Naive B cell (primary cell): Measurements from ENCODE around the gene OR5K3. TPM values are rescaled to one million over a fixed set of nuclear protein-coding genes. Genes with fewer than 3 reads are reported as not detected.

Experiments used
- ATAC-seq, 2 donors: fragments of 150-1000 bp; cut with Tn5 transposase; 2 replicates each; pipeline ENCODE4 v1.10.0; 2021; ENCODE audit warnings: low read depth in 2 of 2, mild to moderate bottlenecking in 2 of 2, moderate library complexity in 2 of 2
- DNase-seq: peaks from one replicate; pipeline ENCODE4 v3.0.0; 2022
- H3K27ac Mint-ChIP-seq, 6 donors: one replicate each; pipeline ENCODE4 v1.8.0; 2020 to 2022; ENCODE audit warnings: mild to moderate bottlenecking in 6 of 6, mixed read lengths in 6 of 6, moderate library complexity in 5 of 6, inconsistent platforms in 2 of 6
- H3K27me3 Mint-ChIP-seq, 3 donors: one replicate each; pipeline ENCODE4 v1.8.0; 2021 to 2022; ENCODE audit warnings: mixed read lengths in 3 of 3, mild to moderate bottlenecking in 1 of 3
- H3K36me3 Mint-ChIP-seq, 2 donors: one replicate each; pipeline ENCODE4 v1.8.0; 2020 to 2022; ENCODE audit warnings: mixed read lengths in 2 of 2, inconsistent platforms in 1 of 2, mild to moderate bottlenecking in 1 of 2
- H3K4me1 Mint-ChIP-seq, 3 donors: one replicate each; pipeline ENCODE4 v1.8.0; 2020 to 2022; ENCODE audit warnings: mixed read lengths in 3 of 3, inconsistent platforms in 1 of 3, mild to moderate bottlenecking in 1 of 3, moderate library complexity in 1 of 3
- H3K4me3 Mint-ChIP-seq, 8 donors: one replicate each; pipeline ENCODE4 v1.8.0; 2020 to 2022; ENCODE audit warnings: mild to moderate bottlenecking in 8 of 8, mixed read lengths in 8 of 8, moderate library complexity in 8 of 8, inconsistent platforms in 2 of 8
- H3K9me3 Mint-ChIP-seq, 7 donors: one replicate each; pipeline ENCODE4 v1.8.0; 2020 to 2022; ENCODE audit warnings: mixed read lengths in 7 of 7, mild to moderate bottlenecking in 5 of 7, inconsistent platforms in 2 of 7, moderate library complexity in 1 of 7
- polyA plus RNA-seq, 6 donors: library from polyadenylated mRNA; unstranded; fragments of 300-500 nt; fragmentation: Illumina TruSeq; gene quantifications; one replicate each; pipeline ENCODE4 v1.2.3, GENCODE V29; 2021; ENCODE audit warnings: low read depth in 6 of 6

OR5K3 gene, protein sequence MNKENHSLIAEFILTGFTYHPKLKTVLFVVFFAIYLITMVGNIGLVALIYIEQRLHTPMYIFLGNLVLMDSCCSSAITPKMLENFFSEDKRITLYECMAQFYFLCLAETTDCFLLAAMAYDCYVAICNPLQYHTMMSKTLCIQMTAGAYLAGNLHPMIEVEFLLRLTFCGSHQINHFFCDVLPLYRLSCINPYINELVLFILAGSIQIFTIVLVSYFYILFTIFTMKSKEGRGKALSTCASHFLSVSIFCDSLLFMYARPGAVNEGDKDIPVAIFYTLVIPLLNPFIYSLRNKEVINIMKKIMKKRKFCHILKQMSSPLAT
- not detected for polyA plus RNA-seq

DNA sequence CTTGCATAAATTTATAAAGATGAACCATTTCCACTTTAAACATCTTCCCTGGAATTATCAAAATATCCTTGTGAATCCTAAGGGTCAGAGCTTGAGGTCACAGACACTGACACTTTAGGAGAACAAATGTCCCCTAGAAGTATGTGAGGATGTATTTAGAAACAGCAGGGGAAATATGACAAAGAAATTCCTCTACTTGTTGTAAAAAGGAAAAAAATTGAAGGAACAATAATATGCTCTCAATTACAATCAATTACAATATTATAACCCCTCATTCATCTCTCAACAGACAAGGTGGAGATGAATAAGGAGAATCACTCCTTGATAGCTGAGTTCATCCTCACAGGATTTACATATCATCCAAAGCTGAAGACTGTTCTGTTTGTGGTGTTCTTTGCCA lies at the start of gene OR5K3:
TSS of gene OR5K3 (plus strand) at position 301 of the 400 bp plus-strand sequence. CDS start at position 301, 0 bp downstream.
- Mint-ChIP-seq H3K27me3 (no peaks in the 10 kb centered on the region), H3K4me3 (no peak within 1 kb of the TSS), H3K9me3 (peaks cover 0 to 2% (median 0%) of the 10 kb centered on the region in 7 donors)

DNA sequence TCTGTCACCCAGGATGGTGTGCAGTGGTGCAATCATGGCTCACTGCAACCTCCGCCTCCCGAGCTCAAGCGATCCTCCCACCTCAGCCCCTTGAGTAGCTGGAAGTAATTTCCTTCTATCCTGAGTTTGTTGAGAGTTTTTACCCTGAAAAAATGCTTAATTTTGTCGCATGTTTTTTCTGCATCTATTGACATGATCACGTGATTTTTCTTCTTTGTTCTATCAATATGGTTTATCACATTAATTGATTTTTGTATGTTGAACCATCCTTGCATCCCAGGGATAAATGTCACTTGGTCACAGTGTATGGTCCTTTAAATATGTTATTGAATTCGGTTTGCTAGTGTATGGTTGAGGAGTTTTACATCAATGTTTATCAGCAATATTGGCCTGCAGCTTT lies 48.7 kb upstream of the OR5K3 start:
- DNase-seq (no peak), ATAC-seq (no peak)
- Mint-ChIP-seq H3K36me3 (no peaks in the 10 kb centered on the region), H3K4me3 (no peak overlapping the region), H3K9me3 (no peaks in the 10 kb centered on the region), H3K27me3 (no peaks in the 10 kb centered on the region), H3K27ac (no peak overlapping the region), H3K4me1 (no peaks in the 10 kb centered on the region)

More for the DNA sequence above, at the start of gene OR5K3:
- Mint-ChIP-seq H3K36me3 (no peaks in the 10 kb centered on the region), H3K4me1 (no peaks in the 10 kb centered on the region), H3K27ac (peak within 1 kb of the TSS in 1 of 6 donors; percentile 73)
- no peak for ATAC-seq
- no peak for DNase-seq

DNA sequence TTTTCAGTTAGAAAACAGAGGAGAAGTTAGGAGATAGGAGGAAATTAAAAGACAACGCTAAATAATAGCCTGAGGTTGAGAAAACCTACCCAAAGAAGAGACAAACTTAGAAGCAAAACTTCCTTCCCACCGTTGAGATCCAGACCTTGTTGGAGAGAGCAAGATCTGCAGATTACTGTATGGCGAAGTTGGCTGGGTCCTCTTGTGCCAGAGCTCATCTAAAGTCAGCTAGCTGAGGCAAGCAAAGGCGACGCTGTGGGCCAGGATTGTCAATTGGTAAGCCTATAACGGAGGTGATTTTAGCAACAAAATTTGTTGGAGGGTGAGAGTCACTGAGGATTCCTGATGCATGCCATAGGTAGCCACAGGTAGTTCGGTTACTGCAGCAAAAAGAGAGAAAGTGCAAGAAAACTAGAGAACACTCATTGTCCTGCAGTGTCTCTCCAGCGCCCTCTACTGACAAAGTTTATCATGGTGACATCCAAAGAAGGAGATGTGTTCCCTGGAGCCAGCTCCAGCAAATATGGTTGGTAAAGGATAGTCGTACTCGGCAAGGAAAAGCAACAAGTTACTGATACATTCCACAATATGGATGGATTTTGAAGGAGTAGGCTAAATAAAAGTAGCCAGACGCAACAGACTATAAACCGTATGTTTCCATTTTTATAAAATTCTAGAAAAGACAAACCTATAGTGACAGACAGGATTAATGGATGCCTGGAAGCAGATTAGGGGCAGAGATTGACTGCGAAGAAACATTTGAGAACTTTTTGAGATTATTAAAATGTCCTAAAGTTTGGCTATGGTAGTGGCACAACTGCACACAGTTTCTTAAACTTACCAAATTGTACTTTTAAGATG lies 46.6 kb upstream of the OR5K3 start:
- Mint-ChIP-seq H3K27me3 (no peaks in the 10 kb centered on the region), H3K9me3 (no peaks in the 10 kb centered on the region), H3K27ac (no peak overlapping the region), H3K36me3 (no peaks in the 10 kb centered on the region), H3K4me3 (no peak overlapping the region), H3K4me1 (no peaks in the 10 kb centered on the region)
- no peak for ATAC-seq
- no peak for DNase-seq

DNA sequence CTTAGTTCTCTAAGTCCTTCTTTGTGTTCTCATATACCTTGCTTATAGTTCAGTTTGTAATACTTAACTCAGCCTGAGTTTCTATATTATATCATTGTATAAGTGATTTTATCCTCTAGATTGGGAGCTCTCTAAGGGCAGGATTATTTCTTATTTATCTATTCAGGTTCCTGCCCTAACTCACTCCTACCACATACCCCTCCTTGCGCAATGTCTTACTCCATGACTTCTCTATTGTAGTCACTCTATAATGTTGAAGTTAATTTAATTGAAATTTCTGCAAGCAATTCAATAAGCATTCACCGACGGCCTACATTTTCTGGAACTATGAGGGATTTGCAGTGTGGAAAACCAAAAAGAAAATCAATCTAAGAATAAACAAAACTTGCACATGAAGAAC lies 40.4 kb upstream of the OR5K3 start:
- Mint-ChIP-seq H3K9me3 (no peaks in the 10 kb centered on the region), H3K27ac (no peak overlapping the region), H3K4me1 (no peaks in the 10 kb centered on the region), H3K36me3 (no peaks in the 10 kb centered on the region), H3K27me3 (no peaks in the 10 kb centered on the region), H3K4me3 (no peak overlapping the region)
- ATAC-seq = no peak
- DNase-seq = no peak

DNA sequence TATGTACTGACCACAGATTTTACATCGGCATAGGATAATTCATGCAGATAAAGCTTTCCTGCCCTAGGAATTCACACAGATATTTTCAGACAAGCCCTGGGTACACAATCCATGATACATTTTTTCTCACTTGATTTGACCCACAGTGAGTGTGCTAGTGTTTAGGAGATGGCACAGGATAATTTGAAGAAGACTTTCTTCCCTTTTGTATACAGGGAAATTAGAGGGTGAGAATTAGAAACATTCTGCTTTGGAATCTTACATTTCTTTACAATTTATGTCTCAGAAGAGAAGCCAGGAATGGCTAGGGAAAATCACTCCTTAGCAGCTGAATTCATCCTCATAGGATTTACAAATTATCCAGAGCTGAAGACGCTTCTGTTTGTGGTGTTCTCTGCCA lies 36.9 kb upstream of the OR5K3 start, which contains the start of gene OR5K4:
TSS of gene OR5K4 (plus strand) at position 301 of the 400 bp plus-strand sequence. CDS start at position 301, 0 bp downstream.
- ATAC-seq = no peak
- no peak for DNase-seq
- Mint-ChIP-seq H3K9me3 (peaks cover 2 to 17% (median 5%) of the 10 kb centered on the region in 7 donors), H3K4me3 (no peak within 1 kb of the TSS), H3K36me3 (peaks cover 0 to 5% of the 10 kb centered on the region in 2 donors), H3K27me3 (no peaks in the 10 kb centered on the region), H3K27ac (no peak within 1 kb of the TSS), H3K4me1 (no peaks in the 10 kb centered on the region)

DNA sequence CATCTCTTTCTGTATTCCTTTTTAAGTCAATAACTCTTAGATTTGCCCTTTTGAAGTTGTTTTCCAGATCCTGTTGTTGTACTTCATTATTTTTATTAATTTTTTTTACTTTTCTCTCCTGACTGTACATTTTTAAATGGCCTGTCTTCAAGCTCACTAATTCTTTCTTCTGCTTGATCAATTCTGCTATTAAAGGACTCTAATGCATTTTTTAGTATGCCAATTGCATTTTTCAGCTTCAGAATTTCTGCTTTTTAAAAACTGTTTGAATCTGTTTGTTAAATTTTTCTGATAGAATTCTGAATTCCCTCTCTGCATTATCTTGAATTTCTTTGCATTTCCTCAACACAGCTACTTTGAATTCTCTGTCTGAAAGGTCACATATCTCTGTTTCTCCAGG lies 31.2 kb upstream of the OR5K3 start:
- H3K4me1 Mint-ChIP-seq = no peaks in the 10 kb centered on the region
- no peak for ATAC-seq
- peaks cover 0 to 15% of the 10 kb centered on the region in 2 donors for H3K36me3 Mint-ChIP-seq
- no peak for DNase-seq
- no peak overlapping the region for H3K27ac Mint-ChIP-seq
- no peaks in the 10 kb centered on the region for H3K27me3 Mint-ChIP-seq
- H3K4me3 Mint-ChIP-seq = no peak overlapping the region
- H3K9me3 Mint-ChIP-seq = peaks cover 10 to 44% (median 20%) of the 10 kb centered on the region in 7 donors

DNA sequence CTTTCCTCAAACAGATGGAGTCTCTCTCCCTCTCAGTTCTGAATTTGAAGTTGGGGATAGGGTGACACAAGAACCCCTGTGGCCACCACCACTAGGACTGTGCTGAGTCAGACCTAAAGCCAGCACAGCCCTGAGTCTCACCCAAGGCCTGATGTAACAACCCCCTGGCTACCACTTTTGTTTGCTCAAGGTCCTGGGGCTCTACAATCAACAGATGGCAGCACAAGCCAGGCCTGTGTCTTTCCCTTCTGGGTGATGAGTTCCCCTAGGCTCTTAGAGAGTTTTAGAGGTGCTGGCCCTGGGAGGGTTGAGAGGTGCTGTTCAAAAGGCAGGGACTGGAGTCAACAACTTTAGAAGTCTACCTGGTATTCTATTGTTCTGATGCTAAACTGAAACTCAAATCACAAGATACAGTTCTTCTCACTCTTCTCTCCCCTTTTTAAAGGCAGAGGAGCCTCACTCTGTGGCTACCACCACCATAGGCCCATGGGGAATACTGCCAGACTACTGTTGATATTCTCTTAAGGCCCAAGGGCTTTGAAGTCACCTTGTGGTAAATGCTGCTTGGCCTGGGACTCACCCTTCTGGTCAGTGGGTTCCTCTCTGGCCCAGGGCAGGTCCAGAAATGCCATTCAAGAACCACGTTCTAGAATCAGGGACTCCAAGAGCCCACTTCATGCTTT lies 30.3 kb upstream of the OR5K3 start:
- no peaks in the 10 kb centered on the region for H3K4me1 Mint-ChIP-seq
- no peak overlapping the region for H3K4me3 Mint-ChIP-seq
- peaks cover 10 to 44% (median 20%) of the 10 kb centered on the region in 7 donors for H3K9me3 Mint-ChIP-seq
- ATAC-seq (no peak), DNase-seq (no peak)
- peaks cover 0 to 15% of the 10 kb centered on the region in 2 donors for H3K36me3 Mint-ChIP-seq
- H3K27me3 Mint-ChIP-seq = no peaks in the 10 kb centered on the region
- H3K27ac Mint-ChIP-seq = no peak overlapping the region

DNA sequence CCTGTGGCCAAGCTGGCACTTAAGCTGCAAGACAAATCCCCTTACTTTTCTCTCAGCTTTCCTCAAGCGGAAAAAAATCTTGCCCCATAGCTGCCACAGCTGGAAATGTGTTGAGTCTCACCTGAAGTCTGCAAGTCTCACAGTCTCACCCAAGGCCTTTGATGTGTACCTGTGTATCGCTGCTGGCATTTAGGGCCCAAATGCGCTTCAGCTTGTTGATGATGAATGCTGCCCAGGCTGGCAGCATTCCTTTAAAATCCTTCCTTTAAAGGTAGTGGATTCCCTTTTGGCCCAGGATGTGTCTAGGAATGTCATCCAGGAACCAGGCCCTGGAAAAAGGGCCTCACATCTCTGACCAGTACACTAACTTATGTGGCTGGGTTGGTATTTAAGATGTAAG lies 29.8 kb upstream of the OR5K3 start:
- Mint-ChIP-seq H3K9me3 (peaks cover 12 to 47% (median 21%) of the 10 kb centered on the region in 7 donors), H3K27ac (no peak overlapping the region), H3K27me3 (no peaks in the 10 kb centered on the region), H3K4me3 (no peak overlapping the region), H3K36me3 (peaks cover 0 to 15% of the 10 kb centered on the region in 2 donors), H3K4me1 (no peaks in the 10 kb centered on the region)
- no peak for DNase-seq
- no peak for ATAC-seq

DNA sequence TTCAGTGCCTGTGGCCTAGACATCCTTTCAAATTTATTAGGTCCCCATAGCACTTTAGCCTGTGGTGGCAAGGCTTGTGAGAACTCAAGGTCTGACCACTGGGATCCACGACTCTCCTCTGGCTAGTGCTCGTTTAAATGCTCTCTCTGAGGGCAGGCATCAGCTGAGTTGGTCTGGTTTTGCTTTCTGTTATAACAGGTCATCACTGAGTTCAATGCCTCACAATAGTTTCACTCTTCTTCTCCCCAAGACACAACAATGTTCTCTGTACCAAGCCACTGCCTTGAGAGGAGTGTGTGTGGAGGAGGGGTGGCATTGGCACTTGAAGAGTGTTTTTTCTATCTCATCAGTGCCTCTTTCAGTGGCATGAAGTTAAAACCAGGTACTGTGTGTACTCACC lies 29.2 kb upstream of the OR5K3 start:
- no peak for DNase-seq
- Mint-ChIP-seq H3K27me3 (no peaks in the 10 kb centered on the region), H3K9me3 (peaks cover 13 to 49% (median 21%) of the 10 kb centered on the region in 7 donors), H3K4me1 (no peaks in the 10 kb centered on the region), H3K4me3 (no peak overlapping the region), H3K27ac (no peak overlapping the region), H3K36me3 (peaks cover 0 to 15% of the 10 kb centered on the region in 2 donors)
- no peak for ATAC-seq

DNA sequence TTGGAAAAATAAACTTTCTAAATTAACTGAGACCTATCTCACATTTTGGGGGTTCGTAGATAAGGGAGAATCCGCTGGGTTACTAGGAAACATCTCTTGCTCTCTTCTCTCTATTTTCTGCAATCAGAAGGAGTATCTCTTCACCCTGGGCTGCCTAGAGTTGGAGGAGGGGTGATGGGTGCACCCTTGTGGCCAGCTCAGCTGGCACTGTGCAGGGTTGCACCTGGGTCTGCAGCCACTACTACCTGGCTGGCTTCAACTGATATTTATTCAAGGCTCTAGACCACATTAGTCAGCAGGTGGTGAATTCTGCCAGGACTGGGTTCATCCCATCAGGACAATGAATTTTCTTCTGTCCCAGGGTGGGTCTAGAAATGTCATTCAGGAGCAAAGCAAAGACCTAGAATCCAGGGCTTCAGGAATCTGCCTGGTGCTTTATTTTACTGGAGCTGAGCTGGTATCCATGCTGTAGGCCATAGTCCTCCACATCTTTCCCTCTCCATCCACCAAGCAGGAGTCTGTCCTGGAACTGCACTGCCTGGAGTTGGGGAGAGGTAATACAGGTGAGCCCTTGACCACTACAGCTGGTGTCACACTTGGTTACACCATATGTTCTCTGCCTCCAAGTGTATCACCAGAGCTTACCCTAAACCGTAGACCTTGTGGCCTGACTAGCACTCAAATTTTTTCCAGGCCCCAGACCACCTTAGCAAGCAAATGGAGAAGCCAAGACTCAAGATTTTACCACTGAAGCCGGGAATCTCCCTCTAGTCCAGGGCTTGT lies 22.8 kb upstream of the OR5K3 start:
- no peak for ATAC-seq
- H3K4me3 Mint-ChIP-seq = no peak overlapping the region
- no peaks in the 10 kb centered on the region for H3K4me1 Mint-ChIP-seq
- H3K9me3 Mint-ChIP-seq = peaks cover 0 to 7% (median 3%) of the 10 kb centered on the region in 7 donors
- H3K36me3 Mint-ChIP-seq = no peaks in the 10 kb centered on the region
- DNase-seq = no peak
- H3K27me3 Mint-ChIP-seq = no peaks in the 10 kb centered on the region
- H3K27ac Mint-ChIP-seq = no peak overlapping the region

DNA sequence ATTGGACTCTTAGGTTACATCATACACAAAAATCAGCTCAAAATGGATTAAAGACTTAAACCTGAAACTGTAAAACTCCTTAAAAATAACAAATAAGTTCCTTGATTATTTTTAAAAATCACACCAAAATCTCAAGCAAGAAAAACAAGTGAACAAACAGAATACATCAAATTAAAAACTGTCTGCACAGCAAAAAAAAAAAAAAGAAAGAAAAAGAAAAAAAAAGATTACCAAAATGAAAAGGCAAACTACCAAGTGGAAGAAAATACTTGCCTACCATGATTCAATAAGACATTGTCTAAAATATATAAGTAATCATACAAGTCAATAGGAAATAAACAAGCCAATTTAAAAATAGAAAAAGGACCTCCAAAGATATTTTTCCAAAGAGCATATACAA lies 19.3 kb upstream of the OR5K3 start:
- no peaks in the 10 kb centered on the region for H3K27me3 Mint-ChIP-seq
- no peak for DNase-seq
- H3K27ac Mint-ChIP-seq = no peak overlapping the region
- H3K9me3 Mint-ChIP-seq = peaks cover 0 to 5% (median 3%) of the 10 kb centered on the region in 7 donors
- no peaks in the 10 kb centered on the region for H3K4me1 Mint-ChIP-seq
- ATAC-seq = no peak
- H3K4me3 Mint-ChIP-seq = no peak overlapping the region
- no peaks in the 10 kb centered on the region for H3K36me3 Mint-ChIP-seq

DNA sequence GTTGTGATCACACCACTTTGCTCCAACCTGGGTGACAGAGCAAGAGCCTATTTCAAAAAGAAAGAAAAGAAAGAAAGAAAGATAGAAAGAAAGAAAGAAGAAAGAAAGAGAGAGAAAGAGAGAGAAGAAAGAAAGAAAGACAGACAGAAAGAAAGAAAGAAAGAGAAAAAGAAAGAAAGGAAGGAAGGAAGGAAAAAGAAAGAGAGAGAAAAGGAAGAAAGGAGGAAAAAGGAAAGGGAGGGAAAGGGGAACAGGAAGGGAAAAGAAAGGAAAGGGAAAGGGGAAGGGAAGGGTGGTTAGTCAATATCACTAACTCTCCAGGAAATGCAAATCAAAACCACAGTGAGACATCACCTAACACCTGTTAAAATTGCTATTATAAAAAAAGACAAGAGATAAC lies 18.6 kb upstream of the OR5K3 start:
- no peaks in the 10 kb centered on the region for H3K27me3 Mint-ChIP-seq
- no peak overlapping the region for H3K27ac Mint-ChIP-seq
- DNase-seq = no peak
- no peak for ATAC-seq
- no peak overlapping the region for H3K4me3 Mint-ChIP-seq
- no peaks in the 10 kb centered on the region for H3K36me3 Mint-ChIP-seq
- peaks cover 0 to 5% (median 3%) of the 10 kb centered on the region in 7 donors for H3K9me3 Mint-ChIP-seq
- H3K4me1 Mint-ChIP-seq = no peaks in the 10 kb centered on the region

DNA sequence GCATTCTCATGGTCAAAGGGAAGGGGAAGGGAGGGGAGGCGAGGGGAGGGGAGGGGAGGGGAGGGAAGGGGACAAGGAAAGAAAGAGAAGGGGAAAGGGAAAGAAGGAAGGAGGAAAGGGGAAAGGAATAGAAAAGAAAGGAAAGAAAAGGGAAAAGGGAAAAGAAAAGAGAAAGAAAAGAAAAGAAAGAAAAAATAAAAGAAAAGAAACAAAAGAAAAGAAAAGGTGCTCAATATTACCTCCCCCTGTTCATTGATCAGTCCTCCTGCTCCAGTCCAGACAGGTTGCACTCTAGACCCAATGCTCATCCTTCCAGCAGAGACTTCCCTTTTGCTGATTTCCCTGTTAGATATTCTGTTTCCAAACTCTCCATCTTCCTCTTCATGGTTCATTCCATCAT lies 18.0 kb upstream of the OR5K3 start:
- H3K4me3 Mint-ChIP-seq = no peak overlapping the region
- no peaks in the 10 kb centered on the region for H3K27me3 Mint-ChIP-seq
- no peak overlapping the region for H3K27ac Mint-ChIP-seq
- H3K4me1 Mint-ChIP-seq = no peaks in the 10 kb centered on the region
- ATAC-seq = no peak
- peaks cover 0 to 5% (median 2%) of the 10 kb centered on the region in 7 donors for H3K9me3 Mint-ChIP-seq
- no peak for DNase-seq
- no peaks in the 10 kb centered on the region for H3K36me3 Mint-ChIP-seq
